Body of pancreas (tissue), 4 donors: Measurements from ENCODE around the gene FXYD2. TPM values are rescaled to one million over a fixed set of nuclear protein-coding genes. Genes with fewer than 3 reads are reported as not detected.
A peak's percentile ranks its signal among the peaks of the same experiment; 100 is the strongest.

Experiments used
- ATAC-seq: fragments of 150-250 bp; one replicate; pipeline ENCODE4 v1.9.1; 2016
- DNase-seq, 4 donors: peaks; one replicate each; pipeline ENCODE4 v3.0.0-alpha.2; 2019
- H3K27ac ChIP-seq, 4 donors: fragments of 200-600 bp; sonication (generic); 1 replicate in 3 of 4; 2 replicates in 1 of 4; pipeline versions ENCODE4 v1.5.1 to v1.6.1; 2016 to 2019; ENCODE audit warnings: mild to moderate bottlenecking in 1 of 4, mixed read lengths in 1 of 4, moderate library complexity in 1 of 4
- H3K27me3 ChIP-seq, 2 donors: fragments of 200-600 bp; sonication (generic); one replicate each; pipeline ENCODE4 v1.6.0; 2016; ENCODE audit warnings: mild to moderate bottlenecking in 1 of 2
- H3K36me3 ChIP-seq, 2 donors: fragments of 200-600 bp; sonication (generic); replicated peaks in 1 of 2; 2 replicates each; pipeline ENCODE4 v1.5.1; 2016; ENCODE audit warnings: low read depth in 2 of 2; ENCODE audit not compliant: insufficient read depth in 1 of 2
- H3K4me1 ChIP-seq: fragments of 200-600 bp; sonication (generic); one replicate; pipeline ENCODE4 v1.6.0; 2016
- H3K4me3 ChIP-seq, 2 donors: fragments of 200-600 bp; sonication (generic); 1 replicate in 1 of 2; 2 replicates in 1 of 2; pipeline ENCODE4 v1.5.1; 2016 to 2019
- H3K9me3 ChIP-seq, 3 donors: fragments of 200-600 bp; sonication (generic); 1 replicate in 2 of 3; 2 replicates in 1 of 3; pipeline ENCODE4 v1.5.1; 2016
- POLR2A ChIP-seq, 3 donors: fragments of 450-650 bp; IDR thresholded peaks; one replicate each; pipeline ENCODE4 v1.6.1; 2016; ENCODE audit warnings: antibody characterized with exemption in 3 of 3, mild to moderate bottlenecking in 2 of 3
- WGBS, 2 donors: methylation state at CpG; one replicate each; pipeline ENCODE4 v1.1.5; 2017; 5-methylcytosine and 5-hydroxymethylcytosine counted together
- intact Hi-C: fragments of 100-400 bp; cut with DNase I; formaldehyde crosslinking; loops from one replicate; pipeline ENCODE4 v1.15.1; 2023
- total RNA-seq, 2 donors: library from RNA; depleted of rRNA; stranded (reverse); fragments of >200 nt; gene quantifications; one replicate each; pipeline ENCODE4 v1.1.0, GENCODE V29; 2016
- TF ChIP-seq, protein P1 (sequence below), 7 experiments: fragments of 450-650 bp in 4 of 7; fragments of 200-600 bp in 3 of 7; sonication (generic) in 3 of 7; IDR thresholded peaks; one replicate each; pipeline ENCODE4 v1.5.1; 2016 to 2019; ENCODE audit warnings: antibody characterized with exemption in 7 of 7

Gene FXYD2
- total RNA-seq, 2 donors from 2014 or later, result 290 to 396 TPM

DNA sequence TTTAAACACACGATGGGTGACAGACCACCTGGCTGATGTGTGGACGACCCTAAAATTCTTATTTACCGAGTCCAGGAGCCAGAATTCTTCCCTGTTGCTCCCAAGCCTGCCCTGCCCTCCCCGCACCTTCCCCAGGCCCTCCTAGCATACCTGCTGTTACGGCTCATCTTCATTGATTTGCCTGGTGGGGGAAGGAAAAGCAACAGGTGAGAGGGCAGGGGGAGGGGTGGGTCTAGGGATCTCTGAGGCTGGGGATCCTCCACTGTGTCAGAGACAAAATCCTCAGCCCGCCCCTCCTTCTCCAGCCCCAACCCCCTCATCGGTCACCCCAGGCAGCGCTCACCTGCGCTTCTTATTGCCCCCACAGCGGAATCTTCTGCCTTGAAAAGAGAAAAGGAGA lies 4.0 kb downstream of the FXYD2 start:
- Histone ChIP-seq H3K36me3 (no peaks in the 10 kb centered on the region), H3K27ac (peak overlapping the region; percentile 5 to 88 (median 86)), H3K4me3 (no peak overlapping the region), H3K27me3 (no peaks in the 10 kb centered on the region), H3K9me3 (no peaks in the 10 kb centered on the region), H3K4me1 (peaks cover 64% of the 10 kb centered on the region)
- intact Hi-C loops, result loop anchor here (5.0 kb wide), 1 partner anchor 127 kb away; no protein-coding TSS in a partner anchor
- DNase-seq (no peak), ATAC-seq (no peak)
- 66 to 69% methylated on average over 10 of the region's 10 CpGs for WGBS, 2 donors
- TF ChIP-seq POLR2A (IDR thresholded peaks at IDR 0.05), result no peak
- TF ChIP-seq, protein P1, sequence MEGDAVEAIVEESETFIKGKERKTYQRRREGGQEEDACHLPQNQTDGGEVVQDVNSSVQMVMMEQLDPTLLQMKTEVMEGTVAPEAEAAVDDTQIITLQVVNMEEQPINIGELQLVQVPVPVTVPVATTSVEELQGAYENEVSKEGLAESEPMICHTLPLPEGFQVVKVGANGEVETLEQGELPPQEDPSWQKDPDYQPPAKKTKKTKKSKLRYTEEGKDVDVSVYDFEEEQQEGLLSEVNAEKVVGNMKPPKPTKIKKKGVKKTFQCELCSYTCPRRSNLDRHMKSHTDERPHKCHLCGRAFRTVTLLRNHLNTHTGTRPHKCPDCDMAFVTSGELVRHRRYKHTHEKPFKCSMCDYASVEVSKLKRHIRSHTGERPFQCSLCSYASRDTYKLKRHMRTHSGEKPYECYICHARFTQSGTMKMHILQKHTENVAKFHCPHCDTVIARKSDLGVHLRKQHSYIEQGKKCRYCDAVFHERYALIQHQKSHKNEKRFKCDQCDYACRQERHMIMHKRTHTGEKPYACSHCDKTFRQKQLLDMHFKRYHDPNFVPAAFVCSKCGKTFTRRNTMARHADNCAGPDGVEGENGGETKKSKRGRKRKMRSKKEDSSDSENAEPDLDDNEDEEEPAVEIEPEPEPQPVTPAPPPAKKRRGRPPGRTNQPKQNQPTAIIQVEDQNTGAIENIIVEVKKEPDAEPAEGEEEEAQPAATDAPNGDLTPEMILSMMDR (IDR thresholded peaks at IDR 0.05), result no peak

DNA sequence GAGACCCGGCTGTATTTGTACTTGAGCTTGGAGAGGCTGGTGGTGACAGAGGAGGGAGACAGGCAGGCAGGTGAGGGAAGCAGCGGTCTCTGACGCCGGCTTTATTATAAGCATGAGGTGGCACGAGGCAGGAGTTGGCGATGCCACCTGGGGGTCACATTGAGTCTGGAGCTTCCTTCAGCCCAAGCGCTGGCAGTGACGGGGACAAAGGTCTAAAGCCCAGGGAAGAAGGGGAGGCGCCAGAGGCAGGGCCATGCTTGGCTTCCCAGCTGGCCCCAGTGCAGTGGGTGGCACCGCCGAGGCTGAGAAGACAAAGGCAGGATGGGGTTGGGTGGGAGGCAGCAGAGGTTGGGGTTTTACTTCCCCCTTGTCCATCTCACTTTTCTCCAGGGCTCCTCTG lies 4.5 kb downstream of the FXYD2 start:
- TF ChIP-seq POLR2A (IDR thresholded peaks at IDR 0.05), result no peak
- WGBS, 2 donors, result 59 to 61% methylated on average over 11 of the region's 11 CpGs
- Histone ChIP-seq H3K36me3 (no peaks in the 10 kb centered on the region), H3K27ac (peak overlapping the region; percentile 5 to 88 (median 86)), H3K4me3 (no peak overlapping the region), H3K9me3 (no peaks in the 10 kb centered on the region), H3K27me3 (no peaks in the 10 kb centered on the region), H3K4me1 (peaks cover 64% of the 10 kb centered on the region)
- ATAC-seq (no peak), DNase-seq (peak in 1 of 4 donors; percentile 31)
- intact Hi-C loops, result loop anchor here (5.0 kb wide), 1 partner anchor 127 kb away; no protein-coding TSS in a partner anchor

DNA sequence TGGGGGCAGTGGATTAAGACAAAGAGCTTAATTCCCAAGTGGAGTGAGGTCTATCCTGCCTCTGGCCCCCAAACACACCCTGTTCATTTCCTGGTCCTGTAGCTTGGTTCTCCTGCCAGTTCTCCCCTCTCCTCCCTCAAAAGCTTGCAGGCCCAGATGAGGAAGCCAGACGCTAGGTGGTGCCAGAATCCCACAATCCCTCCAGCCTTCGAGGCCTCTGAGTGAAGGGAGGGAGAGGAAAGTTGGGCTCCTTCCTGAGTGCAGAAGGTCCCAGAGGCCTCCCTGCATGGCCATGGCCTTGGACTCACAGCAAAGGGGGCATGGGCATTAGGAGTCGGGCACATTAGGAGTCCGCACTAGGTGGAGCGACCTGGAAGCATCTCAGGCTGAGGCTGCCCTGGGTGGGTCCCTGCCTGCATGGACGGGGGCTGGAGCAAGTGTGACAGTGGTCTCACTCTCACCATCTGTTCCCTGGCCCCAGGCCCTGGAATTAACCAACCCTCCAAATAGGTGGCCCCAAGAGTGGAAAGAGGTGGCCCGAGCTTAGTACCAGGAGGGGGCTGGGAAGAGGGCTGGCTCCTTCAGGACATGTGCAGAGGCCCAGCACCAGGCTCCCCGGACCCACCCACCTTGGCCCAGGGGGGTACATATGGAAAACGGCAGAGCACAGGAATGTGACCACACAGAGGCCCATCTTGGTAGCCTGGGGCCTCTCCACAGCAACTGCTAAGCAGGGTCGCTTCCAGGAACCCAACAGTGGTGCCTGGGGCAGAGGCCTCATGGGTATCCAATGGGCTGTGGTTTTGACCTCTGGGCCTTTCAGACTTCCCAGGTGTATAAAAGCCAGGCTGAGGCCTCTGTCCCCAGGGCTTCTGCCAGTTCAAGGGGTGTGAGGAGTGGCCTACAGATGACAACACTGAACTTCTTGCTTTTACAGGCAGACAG lies 5.2 kb downstream of the FXYD2 start:
- Histone ChIP-seq H3K36me3 (no peaks in the 10 kb centered on the region), H3K27me3 (no peaks in the 10 kb centered on the region), H3K9me3 (no peaks in the 10 kb centered on the region), H3K4me1 (peaks cover 64% of the 10 kb centered on the region), H3K27ac (peak overlapping the region; percentile 10 to 88 (median 86)), H3K4me3 (no peak overlapping the region)
- peak; percentile 64 to 81 (median 78) for DNase-seq
- intact Hi-C loops, result loop anchor here (5.0 kb wide), 1 partner anchor 128 kb away; no protein-coding TSS in a partner anchor
- peak; percentile 8 for ATAC-seq
- WGBS, 2 donors, result 38 to 54% methylated on average over 9 to 10 of the region's 10 CpGs
- TF ChIP-seq POLR2A (IDR thresholded peaks at IDR 0.05), result no peak
- TF ChIP-seq, protein P1 (IDR thresholded peaks at IDR 0.05), result peak in 5 of 7 experiments; percentile 39 to 73 (median 67)

DNA sequence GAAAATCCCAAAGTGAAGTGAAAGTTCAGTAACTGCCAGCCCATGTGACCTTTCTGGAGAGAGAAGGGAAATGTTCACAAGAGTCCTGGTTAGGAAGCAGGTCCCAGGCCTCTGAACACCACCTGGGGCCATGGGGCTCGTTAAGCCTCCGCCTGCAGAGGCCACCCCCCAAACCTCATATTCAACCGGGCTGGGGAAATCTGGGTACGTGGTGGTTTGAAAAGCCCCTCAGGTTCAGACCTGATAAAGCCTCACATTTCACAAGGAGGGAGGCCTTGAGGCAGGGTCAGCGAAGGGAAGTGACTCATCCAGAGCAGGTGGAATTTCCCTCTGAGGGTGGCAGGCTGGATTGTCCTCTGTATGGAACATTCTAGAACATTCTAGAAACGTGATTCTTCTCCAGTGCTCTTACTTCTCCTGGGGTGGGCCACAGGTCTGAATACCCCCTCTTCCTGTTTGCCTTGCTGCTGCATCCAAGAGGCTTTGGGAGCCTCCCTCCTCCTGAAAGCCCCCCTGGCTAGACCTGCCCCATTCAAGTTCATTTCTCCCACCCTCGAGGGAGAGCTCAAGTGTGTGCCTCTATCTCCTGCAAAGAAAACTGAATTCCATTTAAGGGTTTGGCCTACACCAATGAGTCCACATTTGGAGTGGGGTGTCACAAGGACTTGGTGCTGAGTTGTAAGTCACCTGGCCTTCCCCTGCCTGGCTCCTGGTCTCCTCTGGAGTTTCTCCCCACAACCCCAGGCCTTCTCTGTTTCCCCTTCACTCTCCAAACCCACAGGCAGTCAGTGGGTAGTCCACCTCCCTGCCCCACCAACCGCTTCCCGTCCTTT lies 6.3 kb downstream of the FXYD2 start:
- intact Hi-C loops, result no loop called here
- peak overlapping the region; percentile 66 to 88 (median 86) for H3K27ac ChIP-seq
- no peaks in the 10 kb centered on the region for H3K36me3 ChIP-seq
- DNase-seq (peak in 1 of 4 donors; percentile 47), ATAC-seq (peak; percentile 15)
- TF ChIP-seq, protein P1 (IDR thresholded peaks at IDR 0.05), result no peak
- TF ChIP-seq POLR2A (IDR thresholded peaks at IDR 0.05), result peak in 1 of 3 donors; percentile 31
- peaks cover 65% of the 10 kb centered on the region for H3K4me1 ChIP-seq
- H3K4me3 ChIP-seq, result no peak overlapping the region
- H3K9me3 ChIP-seq, result no peaks in the 10 kb centered on the region
- no peaks in the 10 kb centered on the region for H3K27me3 ChIP-seq
- 33 to 42% methylated on average over 9 of the region's 9 CpGs for WGBS, 2 donors
